Stimulated activated CD8-positive, alpha-beta memory T cell treated with anti-CD3 and anti-CD28 coated beads, Interleukin-4, amount 100 ng/mL, for 24 hours (primary cell): Measurements from ENCODE around the gene KNL1.
"Not testable (repeated sequence)": the region's sequence is repeated elsewhere in the genome, so short reads cannot be mapped to it uniquely, and the experiment has no call there.

Experiments used
- DNase-seq: peaks from one replicate; pipeline ENCODE4 v3.0.0-alpha.2; 2020; ENCODE audit warnings: low read depth

KNL1 gene

DNA sequence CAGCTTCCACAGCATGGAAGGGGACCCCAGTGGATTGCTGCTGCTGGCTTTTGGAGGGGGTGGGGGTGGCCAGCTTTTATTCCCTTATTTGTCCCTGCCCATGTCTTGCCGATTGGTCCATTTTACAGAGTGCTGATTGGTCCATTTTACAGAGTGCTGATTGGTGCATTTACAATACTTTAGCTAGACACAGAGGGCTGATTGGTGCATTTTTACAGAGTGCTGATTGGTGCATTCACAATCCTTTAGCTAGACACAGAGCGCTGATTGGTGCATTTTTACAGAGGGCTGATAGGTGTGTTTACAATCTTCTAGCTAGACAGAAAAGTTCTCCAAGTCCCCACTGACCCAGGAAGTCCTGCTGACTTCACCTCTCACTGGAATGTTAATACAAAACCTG is 12.3 kb upstream of the KNL1 start:
- not testable (repeated sequence) for DNase-seq

DNA sequence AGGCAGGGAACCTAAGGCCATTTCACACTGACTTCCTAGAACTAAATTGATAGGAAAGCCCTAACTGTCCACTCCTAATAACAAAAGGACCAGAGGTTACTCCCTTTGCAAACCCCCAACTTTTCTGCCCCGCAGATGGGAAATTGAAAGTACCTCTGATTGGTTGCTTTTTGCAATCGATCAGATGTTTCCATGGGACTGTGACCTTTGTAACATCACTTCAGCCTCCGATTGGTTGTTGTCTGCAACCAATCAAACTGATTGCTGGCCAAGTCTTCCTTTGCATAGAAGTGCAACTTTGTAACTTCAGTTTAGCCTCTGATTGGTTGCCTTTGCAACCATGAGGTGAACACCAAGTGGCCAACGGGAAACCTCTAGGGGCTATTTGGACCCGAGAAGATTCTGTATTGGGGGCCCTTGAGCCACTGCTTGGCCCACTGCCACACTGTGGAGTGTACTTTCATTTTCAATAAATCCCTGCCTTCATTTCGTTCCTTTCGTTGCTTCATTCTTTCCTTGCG is 11.3 kb upstream of the KNL1 start:
- DNase-seq: no peak

DNA sequence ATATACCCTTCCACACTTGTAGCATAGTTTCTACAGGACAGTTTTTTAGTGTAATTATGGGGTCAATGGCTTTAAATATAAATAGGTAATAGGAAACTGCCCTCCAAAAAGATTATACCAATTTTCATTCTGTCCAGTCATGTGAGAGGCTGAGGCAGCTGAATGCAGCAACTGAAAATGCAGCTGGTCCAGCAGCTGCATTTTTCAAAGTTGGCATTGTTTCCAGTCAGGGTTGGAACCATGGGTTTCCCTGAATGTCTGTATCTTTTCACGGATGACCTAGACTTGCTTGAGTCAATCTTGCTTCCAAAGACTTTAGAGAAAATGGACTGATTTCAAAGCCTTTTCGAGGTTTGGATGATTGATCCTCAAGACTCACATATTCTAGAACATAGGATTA is 9.9 kb upstream of the KNL1 start:
- DNase-seq: no peak

DNA sequence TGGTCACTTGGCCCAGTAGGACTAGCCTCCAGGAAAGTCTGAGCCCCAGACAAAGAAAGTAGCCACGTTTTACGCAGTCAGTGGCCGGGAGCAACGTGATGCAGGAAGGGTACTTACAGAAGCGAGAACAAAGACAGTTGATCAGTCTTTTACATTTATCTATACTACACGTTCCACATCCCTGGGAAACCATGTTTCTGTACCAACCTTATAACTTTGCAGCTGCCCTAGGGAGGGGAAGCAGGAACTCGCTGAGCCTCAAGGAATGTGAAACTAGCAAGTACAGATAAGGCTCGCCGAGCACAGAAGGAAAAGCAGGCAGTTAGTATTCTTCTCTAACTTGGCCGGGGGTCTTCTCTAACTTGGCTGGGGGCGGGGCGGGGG is 3.4 kb upstream of the KNL1 start:
- DNase-seq: no peak

DNA sequence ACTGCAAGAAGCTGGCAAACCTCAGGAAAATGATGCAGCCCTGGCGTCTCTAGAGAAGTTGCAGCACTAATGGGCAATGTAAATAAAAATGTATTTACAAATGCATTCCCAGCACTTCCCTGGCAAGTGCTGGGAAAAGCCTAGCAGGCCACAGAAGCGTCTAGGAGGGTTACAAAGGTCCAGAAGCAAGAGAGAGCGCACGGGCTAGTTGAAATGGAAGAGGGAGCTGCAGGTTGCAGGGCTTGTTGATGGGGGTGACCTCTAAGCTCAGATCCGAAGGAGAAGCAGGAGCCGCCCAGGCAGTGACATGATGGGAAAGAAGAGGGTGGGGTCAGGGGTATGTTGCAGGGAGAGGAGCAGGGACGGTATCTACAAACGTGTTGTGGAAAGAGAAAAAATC is 2.7 kb upstream of the KNL1 start:
- DNase-seq: no peak

DNA sequence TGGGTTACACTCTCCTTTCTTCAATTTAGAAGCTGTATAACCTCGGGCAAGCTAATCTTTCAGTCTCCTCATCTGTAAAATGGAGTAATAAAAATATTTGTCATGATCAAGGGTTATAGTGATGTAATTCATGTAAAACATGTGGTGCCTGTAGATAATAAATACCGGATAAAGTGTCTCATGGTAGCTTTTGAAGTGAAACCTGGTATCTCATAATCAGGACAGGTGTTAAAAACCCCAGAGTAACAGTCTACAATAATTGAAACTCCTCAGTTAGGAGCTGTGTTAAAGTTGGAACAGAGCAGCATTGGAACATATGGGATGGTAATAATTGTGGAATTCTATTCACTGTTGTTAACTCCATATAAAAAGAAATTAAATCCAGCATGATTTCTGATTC is 884 bp upstream of the KNL1 start:
- no peak for DNase-seq

DNA sequence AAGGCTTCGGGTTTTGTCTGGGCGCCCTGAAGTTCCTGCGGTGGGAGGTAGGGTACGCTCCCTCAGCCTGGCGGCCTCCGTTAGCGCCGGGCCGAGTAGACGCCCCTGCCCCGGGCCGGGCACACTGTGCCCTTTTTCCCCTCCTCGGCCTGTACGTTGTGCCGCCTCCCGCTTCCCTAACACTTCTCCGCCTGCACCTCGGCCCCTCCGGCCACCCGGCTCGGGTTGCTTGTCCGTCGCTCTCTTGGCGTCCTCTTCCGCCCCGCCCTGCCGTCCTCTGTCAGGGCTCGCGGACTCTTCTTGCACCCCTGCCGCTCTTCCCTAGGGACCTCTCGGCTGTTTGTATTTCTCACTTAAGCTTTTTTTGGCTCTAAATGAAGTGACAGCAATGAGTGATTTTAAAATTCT is 384 bp downstream of the KNL1 start:
- peak; percentile 5 for DNase-seq

DNA sequence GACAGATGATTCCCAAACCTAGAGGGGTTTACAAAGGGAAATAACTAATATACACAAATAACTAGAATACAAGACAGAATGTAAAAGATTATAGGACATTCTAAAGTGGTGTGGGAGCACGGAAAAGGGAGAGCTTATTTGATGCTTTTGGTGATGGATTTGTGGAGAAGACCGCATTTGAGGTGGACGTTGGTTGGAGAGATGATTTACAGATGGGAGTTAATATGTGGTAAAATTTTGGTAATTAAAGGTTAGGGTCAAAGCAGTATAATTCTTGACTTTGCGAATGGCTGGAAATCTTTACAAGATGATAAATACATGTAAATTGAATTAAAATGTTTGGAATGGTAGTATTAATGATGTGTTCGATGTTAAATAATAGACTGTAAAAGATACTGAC is 1.2 kb downstream of the KNL1 start:
- no peak for DNase-seq

DNA sequence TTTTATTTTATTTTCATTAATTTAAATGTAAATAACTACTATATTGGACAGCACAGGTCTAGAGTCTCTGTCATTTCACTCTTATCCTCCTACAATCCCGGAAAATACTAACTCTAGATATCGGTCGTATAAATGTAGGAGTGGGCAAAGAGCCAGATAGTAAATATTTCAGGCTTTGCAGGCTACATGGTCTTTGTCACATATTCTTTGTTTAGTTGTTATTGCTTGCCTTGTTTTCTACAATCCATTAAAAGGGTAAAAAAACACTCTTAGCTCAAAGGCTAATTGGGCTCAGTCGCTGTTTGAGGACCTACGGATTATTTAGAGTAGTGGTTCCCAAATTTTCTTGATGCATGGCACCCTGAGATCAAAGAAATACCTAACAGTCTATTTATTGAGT is 1.7 kb downstream of the KNL1 start:
- DNase-seq: no peak

DNA sequence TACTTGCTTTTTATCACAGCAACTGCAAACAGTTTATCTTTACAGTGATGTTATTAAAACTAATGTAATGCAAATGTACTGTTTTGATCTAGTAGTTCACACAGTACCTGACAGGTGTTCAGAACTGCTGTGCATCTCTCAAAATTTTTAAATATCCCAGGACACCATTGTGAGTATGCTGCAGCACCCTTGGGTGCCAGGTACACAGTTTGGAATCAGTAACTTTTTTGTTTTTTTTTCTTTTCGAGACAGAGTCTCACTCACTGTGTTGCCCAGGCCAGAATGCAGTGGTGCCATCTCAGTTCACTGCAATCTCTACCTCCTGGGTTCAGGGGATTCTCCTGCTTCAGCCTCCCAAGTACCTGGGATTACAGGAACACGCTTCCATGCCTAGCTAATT is 3.0 kb downstream of the KNL1 start:
- DNase-seq: no peak

DNA sequence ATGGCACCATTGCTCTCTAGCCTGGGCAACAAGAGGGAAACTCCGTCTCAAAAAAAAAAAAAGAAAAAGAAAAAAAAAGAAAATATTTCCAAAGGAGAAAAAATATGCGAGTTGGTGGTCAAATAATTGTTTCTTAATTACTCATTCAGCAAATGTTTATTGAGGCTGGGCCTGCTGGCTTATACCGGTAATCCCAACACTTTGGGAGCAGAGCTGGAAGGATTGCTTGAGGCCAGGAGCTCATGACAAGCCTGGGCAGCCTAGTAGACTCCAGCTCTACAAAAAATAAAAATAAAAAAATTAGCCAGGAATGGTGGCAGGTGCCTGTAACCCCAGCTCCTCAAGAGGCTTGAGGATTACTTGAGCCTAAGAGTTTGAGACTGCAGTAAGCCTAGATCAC is 4.1 kb downstream of the KNL1 start:
- no peak for DNase-seq

DNA sequence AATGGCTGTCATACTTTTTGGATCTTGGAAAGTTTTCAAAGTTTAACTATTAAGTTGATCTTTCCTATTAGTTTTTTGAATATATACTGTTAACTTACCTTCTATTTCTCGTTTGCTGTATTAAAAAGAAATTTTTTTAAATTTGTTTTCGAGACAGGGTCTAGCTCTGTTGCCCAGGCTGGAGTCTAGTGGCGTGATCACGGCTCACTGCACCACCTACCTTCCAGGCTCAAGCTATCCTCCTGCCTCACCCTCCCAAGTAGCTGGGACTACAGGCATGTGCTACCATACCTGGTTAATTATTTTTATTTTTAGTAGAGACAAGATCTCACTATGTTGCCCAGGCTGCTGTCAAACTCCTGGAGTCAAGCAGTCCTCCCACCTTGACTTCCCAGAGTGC is 4.6 kb downstream of the KNL1 start:
- DNase-seq: no peak

DNA sequence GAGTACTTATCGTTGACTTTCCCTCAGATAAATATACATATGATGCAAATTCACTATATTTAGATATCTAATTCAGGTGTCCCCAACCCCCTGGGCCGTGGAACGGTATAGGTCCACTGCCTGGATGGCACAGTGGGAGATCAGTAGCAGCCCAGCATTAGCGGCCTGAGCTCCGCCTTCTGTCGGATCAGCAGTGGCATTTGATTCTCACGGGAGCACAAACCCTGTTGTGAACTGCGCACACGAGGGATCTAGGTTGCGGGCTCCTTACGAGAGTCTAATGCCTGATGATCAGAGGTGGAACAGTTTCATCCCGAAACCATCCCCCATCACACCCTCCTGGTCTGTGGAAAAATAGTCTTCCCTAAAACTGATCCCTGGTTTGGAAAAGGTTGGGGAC is 6.9 kb downstream of the KNL1 start:
- DNase-seq: no peak

DNA sequence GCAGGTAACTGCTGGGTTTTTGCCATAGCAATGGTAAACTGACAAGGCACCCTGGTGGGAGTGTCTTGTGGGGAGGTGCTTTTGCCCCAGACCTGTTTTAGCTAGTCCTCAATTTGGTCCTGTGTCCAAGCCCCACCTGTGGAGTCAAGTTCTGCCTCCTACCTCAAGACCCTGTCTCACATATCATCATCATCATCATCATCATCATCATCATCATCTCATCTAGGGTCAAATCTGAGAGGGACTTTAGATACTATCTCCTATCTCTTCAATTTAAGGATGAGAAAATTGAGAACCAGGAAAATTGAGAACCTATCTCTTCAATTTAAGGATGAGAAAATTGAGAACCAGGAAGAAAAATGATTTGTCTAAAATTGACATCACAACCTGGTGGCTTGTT is 9.9 kb downstream of the KNL1 start:
- no peak for DNase-seq

DNA sequence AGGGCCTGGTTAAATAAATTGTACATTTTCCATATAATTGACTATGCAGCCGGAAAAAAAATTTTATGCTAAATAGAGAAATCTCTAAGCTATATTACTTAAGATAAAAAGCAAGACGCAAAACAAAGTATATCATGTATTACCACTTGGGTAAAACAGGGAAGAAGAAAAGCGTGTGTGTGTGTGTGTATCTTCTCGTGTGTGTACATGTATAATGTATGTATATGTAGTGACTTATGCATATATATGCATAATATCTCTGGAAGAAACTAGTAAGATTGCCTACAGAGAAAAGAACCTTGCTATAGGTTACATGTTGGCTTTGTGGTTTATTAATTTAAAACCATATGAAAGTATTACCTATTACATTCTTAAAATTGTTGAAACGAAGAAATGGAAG is 19.0 kb downstream of the KNL1 start:
- DNase-seq: no peak

DNA sequence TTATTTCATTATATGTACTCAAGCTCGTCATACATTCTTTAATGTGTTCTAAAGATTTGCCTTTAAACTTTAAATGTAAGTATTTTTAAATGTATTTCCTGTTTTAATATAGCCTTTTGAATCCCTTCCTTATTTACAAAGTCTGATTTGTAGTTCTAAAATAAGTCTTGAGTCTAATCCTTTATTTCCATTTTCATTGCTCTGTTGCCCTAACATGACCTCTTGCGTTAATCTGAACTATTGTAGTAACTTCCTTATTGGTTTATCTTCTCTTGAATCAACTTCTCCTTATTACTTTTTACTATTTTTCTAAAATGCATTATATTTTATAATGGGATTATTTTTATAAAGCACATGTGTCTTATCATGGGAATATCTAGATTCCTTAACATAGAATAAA is 24.0 kb downstream of the KNL1 start:
- no peak for DNase-seq

DNA sequence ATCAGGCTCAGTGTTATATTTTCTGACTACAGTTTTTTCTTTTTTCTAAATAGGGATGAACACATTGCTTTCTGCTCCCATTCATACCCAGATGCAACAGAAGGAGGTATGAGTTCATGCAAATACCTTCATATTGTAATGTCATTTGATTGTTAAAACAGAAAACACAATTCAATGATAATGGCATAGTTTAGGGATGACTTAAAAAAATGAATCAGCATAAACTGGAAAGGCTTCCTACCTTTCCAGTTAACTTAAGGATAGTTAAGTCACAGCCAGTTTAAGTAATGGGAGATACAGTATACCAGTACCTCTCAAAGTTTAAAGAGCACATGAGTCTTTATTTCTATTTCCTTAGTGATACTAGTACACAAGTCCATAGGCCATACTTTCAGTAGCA is 24.9 kb downstream of the KNL1 start:
- no peak for DNase-seq

DNA sequence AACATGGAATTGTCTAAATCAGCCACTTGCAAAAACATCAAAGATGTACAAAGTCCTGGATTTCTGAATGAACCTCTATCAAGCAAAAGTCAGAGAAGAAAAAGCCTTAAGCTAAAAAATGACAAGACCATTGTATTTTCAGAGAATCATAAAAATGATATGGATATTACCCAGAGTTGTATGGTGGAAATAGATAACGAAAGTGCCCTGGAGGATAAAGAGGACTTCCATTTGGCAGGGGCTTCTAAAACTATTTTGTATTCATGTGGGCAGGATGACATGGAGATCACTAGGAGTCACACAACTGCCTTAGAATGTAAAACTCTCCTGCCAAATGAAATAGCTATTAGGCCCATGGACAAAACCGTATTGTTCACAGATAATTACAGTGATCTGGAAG is 29.3 kb downstream of the KNL1 start:
- no peak for DNase-seq

DNA sequence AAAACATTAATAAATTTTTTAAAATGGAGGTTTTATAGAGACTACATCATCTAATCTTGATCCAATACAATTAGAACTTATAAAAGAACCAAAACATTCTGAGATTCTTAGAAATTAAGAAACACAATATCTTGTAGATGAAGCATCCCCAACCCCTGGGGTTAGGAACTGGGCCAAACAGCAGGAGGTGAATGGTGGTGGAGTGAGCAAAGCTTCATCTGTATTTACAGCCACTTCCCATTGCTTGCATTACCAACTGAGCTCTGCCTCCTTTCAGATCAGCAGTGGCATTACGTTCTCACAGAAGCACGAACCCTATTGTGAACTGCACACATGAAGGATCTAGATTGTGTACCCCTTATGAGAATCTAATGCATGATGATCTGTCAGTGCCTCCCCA is 36.3 kb downstream of the KNL1 start:
- DNase-seq: no peak

DNA sequence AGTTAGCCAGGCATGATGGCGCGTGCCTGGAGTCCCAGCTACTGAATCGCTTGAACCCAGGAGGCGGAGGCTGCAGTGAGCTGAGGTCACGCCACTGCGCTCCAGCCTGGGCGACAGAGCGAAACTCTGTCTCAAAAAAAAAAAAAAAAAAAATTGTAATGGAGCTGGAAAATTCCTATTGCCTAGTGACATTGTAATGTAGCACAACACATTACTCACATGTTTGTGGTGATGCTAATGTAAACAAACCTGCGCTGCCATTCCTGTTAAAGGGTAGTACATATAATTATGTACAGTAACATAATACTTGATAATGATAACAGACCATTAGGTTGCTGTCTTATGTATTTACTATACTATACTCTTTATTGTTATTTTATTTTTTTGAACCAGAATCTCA is 39.1 kb downstream of the KNL1 start:
- no peak for DNase-seq

DNA sequence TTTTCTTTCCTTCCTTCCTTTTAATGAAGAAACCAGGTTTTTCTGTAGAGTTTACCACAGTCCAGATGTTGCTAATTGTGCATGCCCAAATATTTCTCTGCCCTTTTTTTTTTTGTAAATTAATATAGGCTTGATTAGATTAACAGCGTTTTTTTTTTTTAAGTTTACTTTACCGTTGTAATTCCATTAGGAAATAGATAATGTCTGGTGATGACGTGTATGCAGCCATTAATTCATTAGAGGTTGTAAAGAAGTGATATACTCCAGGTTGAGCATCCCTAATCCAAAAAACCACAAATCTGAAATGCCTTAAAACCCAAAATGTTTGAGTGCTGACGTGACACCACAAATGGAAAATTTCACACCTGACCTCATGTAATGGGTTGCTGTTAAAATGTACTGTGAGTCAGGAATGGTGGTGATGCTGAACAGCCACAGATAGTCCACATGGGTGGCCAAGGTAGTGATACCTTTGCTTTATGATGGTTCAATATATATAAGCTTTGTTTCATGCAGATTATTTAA is 43.2 kb downstream of the KNL1 start:
- no peak for DNase-seq

DNA sequence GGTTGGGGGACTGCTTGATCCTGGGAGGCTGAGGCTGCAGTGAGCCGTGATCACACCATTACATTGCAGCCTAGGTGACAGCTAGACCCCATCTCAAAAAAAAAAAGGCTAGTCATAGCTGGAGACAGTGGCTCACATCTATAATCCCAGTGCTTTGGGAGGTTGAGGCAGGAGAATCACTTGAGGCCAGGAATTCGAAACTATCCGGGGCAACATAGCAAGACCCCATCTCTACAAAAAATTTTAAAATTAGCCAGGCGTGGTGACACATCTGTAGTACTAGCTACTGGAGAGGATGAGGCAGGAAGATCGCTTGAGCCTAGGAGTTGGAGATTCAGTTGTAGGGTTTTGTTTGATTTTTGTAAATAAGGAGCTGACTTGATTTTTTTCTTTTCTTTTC is 45.6 kb downstream of the KNL1 start:
- DNase-seq: no peak

DNA sequence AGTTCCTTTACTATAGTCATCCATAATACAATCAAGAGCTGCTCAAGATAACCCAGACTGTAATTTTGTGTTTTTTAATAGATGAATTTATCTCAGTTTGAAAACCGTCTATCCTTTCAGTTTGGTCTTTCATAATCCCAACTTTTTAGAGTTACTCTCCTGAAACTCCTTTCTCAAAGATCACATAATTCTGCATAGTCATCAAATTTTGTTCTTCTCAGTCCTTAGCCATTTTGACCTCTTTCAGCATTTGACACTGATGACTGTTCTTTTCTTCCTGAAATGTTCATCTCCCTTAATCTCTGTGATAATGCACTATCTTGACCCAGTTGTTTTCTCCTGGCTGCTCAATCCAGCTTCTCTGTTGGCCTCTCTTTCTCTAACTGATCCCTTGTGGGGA is 53.5 kb downstream of the KNL1 start:
- DNase-seq: no peak

DNA sequence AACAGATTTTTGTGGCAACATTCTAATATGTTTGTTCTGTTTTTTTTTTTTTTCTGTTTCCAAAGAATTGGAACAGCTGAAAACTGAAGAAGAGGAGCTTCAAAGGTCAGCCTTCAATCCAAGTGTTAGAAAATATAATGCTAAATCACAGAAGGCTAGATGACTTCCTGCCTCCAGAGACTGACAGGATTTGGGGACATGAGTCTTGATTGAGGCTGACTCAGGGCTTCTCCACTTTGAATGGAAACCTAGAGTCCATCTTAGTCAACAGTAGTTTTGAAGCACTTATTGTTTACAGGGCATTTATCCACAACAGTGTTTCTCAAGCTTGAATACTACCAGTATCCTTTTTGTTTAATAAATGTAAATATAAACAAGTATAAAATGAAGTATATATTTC is 56.4 kb downstream of the KNL1 start:
- no peak for DNase-seq

DNA sequence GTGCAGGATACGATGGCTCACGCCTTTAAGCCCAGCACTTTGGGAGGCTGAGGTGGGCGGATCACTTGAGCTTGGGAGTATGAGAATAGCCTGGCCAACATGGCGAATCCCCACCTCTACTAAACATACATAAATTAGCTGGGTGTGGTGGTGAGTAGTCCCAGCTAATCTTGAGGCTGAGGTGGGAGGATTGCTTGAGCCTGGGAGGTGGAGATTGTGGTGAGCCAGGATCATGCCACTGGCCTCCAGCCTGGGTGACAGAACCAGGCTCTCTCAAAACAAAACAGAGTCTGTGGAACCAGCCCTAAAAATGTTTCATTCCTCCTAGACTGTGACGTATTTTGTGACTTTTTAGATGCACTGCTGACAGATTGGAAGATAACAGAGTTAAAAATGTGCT is 66.6 kb downstream of the KNL1 start:
- no peak for DNase-seq
